Suprapubic skin (tissue), 3 donors: ENCODE data around the gene CADM3.

Source experiments
- POLR2A ChIP-seq, 2 donors: fragments of 450-650 bp; IDR thresholded peaks; one replicate each; pipeline ENCODE4 v1.6.1; 2017; ENCODE audit warnings: antibody characterized with exemption in 2 of 2, mild to moderate bottlenecking in 2 of 2, moderate library complexity in 2 of 2
- TF ChIP-seq, protein P1 (sequence below), 2 donors: fragments of 200-600 bp in 1 of 2; fragments of 450-650 bp in 1 of 2; sonication (generic) in 1 of 2; IDR thresholded peaks; one replicate each; pipeline ENCODE4 v1.5.1; 2016 to 2019; ENCODE audit warnings: antibody characterized with exemption in 2 of 2, mild to moderate bottlenecking in 1 of 2, moderate library complexity in 1 of 2

DNA sequence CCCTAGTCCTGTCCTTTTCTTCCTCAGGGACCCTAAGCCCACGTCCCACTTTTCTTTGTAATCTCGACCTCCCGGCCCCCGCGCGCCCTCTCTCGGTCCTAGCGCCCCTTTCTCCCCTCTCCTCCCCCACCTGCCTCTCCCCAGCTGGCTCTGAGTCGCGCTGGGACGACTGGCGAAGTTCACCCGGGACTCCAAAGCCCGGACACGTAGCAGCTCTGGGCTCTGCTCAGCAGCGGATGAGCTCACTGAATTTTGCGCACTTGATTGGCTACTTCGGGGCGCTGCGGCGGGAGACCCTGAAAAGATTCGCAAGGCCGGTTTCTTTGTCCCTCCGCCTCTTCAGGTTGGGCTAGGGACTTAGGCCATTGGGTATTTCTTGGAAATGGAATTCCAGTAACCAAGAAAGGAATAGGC lies 17.0 kb downstream of the CADM3 start:
- TF ChIP-seq POLR2A (IDR thresholded peaks at IDR 0.05) = no peak
- TF ChIP-seq, protein P1, sequence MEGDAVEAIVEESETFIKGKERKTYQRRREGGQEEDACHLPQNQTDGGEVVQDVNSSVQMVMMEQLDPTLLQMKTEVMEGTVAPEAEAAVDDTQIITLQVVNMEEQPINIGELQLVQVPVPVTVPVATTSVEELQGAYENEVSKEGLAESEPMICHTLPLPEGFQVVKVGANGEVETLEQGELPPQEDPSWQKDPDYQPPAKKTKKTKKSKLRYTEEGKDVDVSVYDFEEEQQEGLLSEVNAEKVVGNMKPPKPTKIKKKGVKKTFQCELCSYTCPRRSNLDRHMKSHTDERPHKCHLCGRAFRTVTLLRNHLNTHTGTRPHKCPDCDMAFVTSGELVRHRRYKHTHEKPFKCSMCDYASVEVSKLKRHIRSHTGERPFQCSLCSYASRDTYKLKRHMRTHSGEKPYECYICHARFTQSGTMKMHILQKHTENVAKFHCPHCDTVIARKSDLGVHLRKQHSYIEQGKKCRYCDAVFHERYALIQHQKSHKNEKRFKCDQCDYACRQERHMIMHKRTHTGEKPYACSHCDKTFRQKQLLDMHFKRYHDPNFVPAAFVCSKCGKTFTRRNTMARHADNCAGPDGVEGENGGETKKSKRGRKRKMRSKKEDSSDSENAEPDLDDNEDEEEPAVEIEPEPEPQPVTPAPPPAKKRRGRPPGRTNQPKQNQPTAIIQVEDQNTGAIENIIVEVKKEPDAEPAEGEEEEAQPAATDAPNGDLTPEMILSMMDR (IDR thresholded peaks at IDR 0.05) = no peak
